ENCODE measurements around the gene DBH.
A peak's percentile ranks its signal among the peaks of the same experiment; 100 is the strongest.

The DBH gene

DNA sequence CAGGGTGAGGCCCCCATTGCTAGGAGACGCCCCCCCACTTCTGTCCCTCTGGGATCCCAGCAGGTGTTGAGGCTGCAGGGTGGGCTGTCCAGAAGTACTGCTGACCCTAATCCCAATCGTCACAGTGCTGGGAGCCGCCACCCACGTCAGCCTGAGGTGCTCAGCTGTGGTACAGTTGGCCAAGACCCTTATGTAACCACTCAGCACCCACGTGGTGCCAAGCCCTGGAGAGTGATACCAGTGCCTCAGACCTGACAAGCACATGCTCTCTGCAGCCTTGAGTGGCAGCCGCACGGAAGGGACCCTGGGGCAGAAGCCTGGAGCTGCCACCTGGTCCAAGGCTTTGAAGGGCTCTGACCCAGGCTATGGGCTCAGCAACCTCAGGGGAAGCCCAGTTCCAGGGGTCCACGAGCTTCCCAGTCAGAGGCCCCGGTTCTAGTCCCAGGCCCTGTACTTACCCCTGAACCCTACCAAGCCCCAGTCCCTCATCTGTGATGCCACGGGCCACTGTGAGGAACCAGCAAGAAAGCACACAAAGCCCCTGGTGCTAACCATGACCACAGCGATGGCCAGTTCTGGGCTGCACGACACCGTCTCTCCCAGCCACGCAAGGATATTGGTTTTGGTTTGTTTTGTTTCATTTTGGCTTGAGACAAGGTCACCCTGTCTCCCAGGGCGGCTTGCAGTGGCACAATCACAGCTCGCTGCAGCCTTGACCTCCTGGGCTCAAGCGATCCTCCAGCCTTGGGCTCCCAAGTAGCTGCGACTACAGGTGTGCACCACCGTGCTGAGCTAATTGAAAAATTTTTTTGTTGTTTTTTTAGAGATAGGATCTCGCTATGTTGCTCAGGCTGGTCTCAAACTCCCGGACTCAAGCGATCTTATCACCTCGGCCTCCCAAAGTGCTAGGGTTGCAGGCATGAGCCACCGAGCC lies 50.7 kb downstream of the DBH start:
- no peak for DNase-seq

- DNase-seq: no peak
These were observed 51.9 kb downstream of the DBH start for GRCh38 chr9:133687856-133688761.

DNA sequence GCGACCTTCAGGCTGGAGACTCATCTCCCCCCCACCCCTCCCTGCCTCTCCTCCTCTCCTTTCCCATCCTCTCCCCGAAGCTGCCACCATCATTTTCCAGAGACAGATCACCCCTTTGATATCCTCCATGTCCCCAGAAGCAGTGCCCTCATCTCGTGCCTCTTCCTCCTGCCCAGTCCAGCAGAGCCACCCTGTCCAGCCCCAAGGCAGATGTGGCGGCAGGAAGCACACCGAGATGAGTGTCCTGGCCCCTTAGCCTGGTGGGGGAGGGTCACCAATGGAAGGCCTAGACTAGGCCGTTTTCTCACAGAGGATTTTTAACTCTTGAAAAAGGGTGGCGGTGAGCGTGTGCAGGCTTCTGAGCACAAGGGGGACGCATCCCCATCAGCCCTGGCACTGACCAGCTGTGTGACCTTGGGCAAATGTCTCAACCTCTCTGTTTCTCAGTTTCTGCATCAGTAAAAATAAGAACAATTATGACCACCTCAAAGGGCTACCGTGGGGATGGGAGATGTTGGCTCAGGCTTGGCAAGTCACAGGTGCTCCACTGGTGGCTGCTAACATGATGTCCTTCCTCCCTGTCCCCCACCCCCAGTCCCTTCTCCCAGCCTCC lies 53.1 kb downstream of the DBH start:
- DNase-seq: no peak

DNA sequence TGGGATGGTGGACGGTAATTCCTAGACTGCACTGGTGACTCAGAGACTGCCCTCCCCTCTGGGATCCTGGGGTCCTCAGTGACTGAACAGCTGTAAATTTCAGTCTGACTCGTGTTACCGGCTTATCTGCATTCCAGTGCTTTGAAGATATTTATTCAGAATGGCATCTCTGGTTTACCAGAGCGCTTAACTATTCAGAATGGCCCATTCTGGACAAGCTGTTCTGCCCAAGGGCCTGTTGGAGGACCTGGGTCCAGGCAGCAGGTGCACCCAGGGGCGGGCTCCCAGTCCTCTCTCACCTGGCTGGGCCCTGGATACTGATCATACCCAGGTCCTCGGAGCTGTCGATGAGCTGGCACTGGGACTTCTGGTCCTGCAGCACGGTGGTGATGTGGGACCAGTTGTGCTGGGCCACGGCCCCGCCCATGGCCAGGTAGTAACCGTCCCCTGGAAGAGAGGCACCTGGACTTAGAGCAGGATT lies 54.0 kb downstream of the DBH start:
- no peak for DNase-seq

- no peak for DNase-seq
These were observed 55.0 kb downstream of the DBH start for GRCh38 chr9:133691191-133691590.

DNA sequence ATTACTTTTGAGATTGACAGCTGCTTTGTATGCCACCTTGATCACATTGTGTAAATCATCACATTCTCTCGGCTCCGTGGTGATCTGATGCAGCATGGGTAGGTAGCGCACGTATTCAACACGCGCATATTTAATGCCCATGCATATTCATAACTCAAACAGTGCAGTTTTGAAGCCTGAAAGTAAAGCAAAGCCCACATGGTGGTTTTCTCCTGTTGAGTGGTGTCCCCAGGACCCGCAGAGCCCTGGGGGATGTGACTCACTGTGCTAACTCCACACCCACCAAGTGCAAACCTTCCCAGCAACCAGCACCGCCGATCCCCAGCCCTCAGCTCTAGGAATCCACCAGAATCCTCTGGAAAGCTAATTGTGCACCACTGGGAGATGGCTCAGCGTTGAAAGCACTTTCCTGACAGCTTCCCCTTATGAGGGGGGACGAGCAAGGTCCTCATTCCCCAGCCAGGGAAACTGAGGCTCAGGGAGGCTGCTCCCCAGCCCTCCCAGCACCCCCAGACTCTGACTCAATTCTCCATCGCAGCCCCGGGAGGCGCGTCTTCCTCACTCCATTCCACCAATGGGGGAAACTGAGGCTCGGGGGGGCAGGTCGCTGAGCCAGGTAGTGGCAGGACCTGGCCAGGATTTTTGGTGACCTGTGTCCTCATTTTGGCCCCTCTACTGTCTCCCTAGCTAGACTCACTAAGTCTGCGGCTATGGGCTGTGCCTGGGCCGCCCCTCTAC lies 55.6 kb downstream of the DBH start:
- no peak for DNase-seq

DNA sequence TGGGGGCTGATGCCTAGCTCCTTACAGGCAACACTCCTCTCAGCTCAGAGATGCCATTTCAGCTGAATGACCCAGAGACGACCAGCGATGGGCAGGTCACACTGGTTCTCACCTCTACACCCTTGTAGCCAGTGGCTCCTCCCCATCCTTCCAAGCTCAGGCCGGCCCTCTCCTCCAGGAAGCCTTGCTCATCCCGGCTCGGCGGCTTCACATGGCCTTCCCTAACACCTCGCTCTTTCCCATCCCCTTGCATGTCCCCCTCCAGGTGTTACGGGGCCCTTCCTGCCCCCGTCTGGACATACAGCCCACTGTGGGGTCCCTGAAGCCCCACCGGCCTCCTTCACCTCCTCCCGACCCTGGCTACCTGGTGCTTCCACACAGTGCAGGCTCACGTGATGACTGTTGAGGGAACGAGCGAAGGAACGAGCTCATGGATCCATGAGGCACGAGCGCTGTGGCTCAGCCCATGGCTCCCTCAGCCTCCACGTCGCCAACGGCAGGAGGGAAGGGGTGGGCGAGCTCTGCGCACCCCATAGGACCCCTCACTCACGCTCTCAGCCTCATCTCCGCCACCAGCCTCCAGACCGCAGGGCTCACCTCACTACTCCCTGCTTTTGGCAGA lies 56.3 kb downstream of the DBH start:
- DNase-seq: no peak

- no peak for DNase-seq
These were observed 57.0 kb downstream of the DBH start for GRCh38 chr9:133693116-133693515.

GRCh38 chr9:133693703-133694529 lies 57.8 kb downstream of the DBH start:
- no peak for DNase-seq

- DNase-seq: no peak
These were observed 58.5 kb downstream of the DBH start for GRCh38 chr9:133694686-133695085.

DNA sequence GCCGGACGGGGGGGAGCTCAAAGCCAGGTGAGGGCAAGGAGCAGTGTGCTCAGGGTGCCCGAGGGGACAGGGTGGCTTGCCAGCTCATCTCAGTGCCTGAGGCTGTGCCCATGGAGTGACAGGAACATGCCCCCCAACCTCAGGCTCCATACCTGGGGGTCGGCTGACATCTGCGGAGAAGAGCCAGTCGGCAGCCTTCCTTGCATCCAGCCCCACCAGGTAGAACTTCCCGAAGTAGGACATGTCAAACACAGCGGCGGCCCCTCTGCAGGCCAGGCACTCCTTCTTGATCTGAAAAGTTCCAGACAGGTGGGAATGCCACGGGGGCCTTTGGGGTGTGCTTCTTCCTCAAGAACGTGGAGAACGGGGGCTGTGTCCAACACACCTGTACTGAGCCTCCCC lies 59.9 kb downstream of the DBH start:
- no peak for DNase-seq

DNA sequence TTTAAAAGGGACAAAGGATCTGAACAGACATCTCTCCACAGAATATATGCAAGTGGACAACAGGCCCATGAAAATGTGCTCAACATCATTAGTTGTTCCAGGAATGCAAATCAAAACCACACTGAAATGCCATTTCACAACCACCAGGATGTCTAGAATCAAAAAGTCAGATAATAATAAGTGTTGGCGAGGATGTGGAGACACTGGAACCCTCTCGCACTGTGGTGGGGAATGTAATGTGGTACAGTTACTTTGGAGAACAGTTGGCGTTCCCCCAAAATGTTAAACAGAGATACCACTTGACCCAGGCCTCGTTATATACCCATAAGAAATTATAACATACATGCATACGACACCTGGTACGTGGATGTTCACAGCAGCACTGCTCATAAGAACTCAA lies 63.4 kb downstream of the DBH start:
- no peak for DNase-seq

DNA sequence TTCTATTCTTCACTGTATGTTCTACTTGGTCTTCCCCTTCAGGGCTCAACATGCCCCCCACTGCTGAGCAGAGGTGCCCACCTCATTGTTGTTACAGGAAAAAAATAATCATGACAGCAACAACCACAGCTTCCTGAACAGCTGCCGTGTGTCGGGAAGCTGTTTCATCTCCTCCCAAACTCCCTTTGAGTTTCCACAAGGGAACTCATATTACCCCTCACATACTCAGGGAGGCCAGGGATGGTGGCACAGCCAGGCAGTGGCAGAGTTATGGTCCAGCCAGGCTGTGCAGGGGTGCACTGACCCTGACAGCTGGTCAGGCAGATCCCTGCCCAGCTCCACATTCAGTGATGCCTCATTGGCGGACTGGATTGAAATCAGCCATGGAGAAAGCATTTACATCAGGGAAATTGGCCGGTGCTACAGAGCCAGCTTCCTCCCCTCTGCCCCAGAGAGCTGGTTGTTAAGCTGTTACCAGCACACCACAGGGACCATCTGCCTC lies 64.7 kb downstream of the DBH start:
- DNase-seq: no peak

GRCh38 chr9:133701321-133701980 lies 65.3 kb downstream of the DBH start:
- DNase-seq: peak; percentile 81

DNA sequence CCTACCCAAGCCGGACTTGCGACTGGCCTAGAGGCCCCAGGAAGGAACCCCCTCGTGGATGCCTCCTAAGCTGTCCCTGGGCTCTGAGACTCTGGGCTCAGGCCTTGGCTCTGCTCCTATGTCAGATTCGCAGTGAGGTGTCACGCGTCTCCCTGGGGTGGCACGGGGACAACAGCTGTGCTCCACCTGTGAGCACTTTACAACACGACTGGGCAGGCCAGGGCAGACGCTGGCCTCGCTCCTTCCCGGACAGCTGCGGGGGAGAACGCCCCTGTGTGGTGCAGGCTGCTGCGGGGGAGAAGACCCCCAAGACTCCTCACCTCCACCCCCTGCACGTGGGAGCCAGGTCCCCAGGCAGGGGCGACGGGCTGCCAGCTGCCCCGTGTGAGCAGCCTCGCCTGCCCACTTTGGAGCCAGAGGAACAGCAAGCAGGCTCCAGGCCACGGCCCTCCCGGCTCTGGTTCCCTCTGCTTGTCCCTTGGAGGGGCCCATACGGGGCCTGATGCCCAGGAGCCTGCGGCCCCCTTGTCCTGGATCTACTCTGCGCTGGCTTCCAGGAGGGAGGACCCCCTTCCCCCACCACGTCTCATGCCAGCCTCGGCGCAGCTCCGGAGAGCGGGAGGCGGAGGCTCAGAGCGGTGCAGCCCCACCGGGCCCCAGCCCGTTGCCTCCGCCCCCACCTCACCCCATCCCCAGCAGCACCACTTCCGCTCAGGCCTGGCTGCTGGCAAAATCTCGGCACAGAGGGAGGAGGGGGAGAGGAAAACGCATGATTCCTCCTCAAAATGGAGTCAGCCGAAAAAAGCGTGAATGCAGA lies 66.0 kb downstream of the DBH start:
- peak; percentile 86 for DNase-seq

- no peak for DNase-seq
These were observed 66.8 kb downstream of the DBH start for GRCh38 chr9:133702798-133703590.

DNA sequence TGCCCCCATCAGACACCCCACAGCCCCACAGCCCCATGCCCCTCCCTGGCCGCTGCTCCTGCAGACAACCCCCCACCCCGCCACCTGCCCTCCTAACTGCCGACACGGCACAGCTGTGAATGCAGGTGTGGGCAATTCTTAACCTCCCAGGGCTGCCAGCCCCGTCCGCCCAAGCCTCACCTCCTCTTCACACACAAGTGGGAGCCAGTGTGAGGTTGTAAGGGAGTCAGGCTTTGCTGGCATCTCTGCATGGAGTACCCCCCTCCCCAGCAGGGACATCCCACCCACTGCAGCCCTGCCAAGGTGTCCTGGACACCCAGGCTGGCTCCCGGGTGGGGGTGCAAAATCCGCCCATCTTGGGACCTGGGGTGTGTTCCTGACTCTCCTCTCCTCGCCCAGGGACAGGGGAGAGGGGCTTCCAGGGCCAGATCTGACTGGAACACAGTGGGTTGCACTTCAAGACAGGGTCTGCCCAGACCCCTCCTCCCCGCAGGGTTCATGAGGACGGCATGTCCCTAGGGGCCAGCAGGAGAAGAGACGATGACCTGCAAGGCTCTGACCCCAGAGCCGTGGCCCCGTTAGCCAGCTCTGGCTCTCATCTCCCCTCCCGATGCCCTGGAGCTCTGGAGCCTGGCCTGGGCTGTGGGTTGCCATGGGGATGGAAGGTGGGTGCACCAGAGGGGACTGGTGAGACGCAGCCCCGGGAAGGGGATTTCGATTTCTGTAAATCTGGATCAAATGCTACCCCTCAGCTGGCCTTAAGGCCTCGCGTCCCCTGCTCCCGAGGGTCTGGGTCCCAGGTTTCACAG lies 67.6 kb downstream of the DBH start:
- no peak for DNase-seq

All from activated effector memory CD4-positive, alpha-beta T cell treated with anti-CD3 and anti-CD28 coated beads, Interleukin-2, amount 50 U/mL, for 16 hours (primary cell).